Hepatic stellate cell (primary cell): Measurements from ENCODE around the gene ACOXL.
"Not testable (repeated sequence)": the region's sequence is repeated elsewhere in the genome, so short reads cannot be mapped to it uniquely, and the experiment has no call there.

Experiments
- DNase-seq: peaks from one replicate; pipeline ENCODE4 v3.0.0; 2011; ENCODE audit warnings: low spot score

The ACOXL gene

DNA sequence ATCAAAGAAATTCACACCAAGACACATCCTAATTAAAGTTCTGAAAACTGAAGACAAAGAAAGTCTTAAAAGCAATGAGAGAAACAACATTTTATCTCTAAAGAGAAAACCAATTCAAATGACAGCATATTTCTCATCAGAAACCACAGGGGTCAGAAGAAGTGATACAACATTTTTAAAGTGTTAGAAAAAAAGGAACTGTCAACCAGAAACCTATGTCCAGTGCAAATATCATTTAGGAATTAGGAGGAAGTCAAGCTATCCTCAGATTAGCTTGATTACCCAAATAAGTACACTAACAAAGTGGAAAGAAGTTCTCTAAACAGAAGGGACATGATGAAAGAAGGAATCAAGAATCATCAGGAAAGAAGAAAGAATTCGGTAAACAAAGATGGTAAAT lies 328.8 kb downstream of the ACOXL start:
- DNase-seq, result no peak

DNA sequence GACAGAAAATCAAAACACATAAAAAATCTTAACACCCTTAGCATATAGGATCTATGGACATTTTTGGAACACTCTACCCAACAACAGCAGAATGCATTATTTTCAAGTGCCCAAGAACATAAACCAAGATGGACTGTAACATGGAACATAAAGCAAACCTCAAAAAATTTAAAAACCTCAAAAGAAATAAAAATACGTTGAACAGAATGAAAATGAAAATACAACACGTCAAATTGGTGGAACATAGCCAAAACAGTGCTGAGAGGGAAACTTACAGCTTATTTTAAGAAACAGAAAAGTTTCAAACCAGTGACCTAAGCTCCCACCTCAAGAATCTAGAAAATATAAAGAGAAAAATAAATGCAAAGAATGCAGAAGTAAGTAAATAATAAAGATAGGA lies 330.0 kb downstream of the ACOXL start:
- DNase-seq, result no peak

- DNase-seq, result no peak
These were observed 333.8 kb downstream of the ACOXL start for GRCh38 chr2:111066062-111066593.

DNA sequence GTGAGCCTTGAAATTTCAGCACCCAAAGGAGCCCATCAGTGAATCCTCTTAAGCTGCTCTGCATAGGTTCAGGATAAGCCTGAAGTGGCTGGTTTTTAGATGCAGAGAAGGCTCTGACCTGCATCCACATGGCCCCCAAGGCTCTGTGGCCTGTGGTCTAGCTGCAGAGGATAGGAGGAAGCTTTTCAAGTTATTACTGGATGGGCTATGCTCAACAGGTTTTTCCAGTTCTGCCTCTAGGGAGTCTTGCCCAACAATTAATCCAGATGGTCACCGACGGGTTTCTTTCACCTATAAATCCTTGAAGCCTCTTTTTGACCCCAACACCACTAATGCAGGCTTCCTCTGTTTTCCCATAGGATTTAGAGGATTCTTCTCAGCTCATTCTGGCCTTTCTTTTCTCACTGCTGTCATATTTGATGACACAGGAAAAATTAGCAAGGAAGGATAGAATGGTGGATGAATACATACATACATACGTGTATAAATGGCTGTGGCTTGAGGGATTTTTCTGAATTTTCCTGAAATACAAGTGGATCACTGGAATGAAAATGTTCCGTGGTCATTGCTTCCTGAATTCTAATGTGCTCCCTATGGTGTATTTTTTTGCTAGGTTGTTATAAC lies 336.2 kb downstream of the ACOXL start:
- no peak for DNase-seq

GRCh38 chr2:111069722-111070121 lies 337.3 kb downstream of the ACOXL start:
- DNase-seq, result no peak

DNA sequence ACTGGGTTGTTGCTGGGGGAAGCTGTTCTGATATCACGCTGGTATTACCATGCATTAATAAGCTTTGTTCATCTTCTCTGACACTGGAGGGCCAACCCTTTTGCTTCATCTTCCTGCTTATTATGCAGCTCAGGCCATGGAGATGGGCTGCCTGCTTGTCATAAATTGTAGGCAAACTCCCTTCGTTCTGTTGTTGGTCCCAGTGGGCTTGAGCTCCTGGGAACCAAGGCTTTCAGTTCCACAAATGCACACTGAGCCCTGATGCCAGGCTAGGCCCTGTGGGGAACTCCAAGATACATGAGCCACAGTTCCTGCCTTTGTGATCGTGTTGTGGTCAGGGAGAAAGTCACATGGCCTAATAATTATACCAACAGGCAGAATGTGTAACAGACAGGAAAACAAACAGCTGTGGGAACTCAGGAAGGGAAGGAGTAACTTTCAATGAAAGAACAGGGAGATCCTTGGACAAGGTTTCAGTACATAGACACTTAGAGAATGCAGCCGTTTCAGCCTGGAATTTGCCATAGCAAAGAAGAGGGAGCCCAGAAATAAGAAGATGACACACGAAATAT lies 339.3 kb downstream of the ACOXL start:
- DNase-seq, result peak; percentile 68

DNA sequence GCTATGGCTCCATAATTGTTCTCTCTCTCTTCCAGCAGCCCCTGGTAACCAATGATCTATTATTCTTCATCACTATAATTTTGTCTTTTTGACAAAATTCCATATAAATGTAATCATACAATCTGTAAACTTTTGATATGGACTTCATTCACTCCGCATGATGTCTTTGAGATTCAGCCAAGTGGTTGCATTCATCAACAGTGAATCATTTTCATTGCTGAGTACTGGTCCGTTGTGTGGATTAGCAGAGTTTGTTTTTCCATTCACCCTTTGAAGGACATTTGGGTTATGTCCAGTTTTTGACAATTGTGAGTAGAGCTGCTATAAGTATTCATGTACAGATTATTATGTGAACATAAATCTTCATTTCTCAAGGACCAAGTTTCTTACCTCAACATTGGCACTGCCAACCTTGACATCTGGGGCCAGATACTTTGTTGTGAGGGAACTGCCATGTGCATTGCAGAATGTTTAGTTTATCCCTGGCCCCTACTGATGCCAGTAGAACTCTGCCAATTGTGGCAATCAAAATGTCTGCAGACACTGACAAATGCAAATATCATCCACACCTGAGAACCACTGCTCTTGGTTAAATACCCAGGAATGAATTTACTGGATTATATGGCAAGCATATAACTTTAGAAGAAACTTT lies 340.0 kb downstream of the ACOXL start:
- peak; percentile 60 for DNase-seq

DNA sequence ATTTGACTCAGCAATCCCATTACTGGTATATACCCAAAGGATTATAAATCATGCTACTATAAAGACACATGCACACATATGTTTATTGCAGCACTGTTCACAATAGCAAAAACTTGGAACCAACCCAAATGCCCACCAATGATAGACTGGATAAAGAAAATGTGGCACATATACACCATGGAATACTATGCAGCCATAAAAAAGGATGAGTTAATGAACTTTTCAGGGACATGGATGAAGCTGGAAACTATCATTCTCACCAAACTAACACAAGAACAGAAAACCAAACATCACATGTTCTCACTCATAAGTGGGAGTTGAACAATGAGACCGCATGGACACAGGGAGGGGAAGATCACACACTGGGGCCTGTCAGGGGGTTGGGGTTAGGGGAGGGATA lies 350.3 kb downstream of the ACOXL start:
- DNase-seq, result not testable (repeated sequence)

- no peak for DNase-seq
These were observed 359.4 kb downstream of the ACOXL start for GRCh38 chr2:111091811-111092211.

DNA sequence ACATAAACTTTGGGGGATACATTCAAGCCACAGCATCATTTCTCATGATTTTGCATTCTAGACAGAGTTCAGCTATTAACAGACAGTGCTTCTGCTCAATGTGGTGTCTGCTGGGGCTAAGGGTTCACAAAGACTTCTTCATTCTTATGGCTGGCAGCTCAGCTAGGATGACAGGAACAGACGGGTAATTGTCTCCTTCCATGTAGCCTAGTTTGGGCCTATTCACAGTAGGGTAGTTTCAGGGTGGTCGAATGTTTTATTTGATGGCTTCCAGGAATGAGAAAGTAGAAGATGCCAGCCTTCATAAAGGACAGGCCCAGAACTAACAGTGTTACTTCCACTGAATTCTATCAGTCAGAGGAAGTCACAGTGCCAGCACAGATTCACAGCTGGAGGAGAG lies 362.3 kb downstream of the ACOXL start:
- DNase-seq, result no peak

- no peak for DNase-seq
These were observed 363.1 kb downstream of the ACOXL start for GRCh38 chr2:111095434-111095833.

DNA sequence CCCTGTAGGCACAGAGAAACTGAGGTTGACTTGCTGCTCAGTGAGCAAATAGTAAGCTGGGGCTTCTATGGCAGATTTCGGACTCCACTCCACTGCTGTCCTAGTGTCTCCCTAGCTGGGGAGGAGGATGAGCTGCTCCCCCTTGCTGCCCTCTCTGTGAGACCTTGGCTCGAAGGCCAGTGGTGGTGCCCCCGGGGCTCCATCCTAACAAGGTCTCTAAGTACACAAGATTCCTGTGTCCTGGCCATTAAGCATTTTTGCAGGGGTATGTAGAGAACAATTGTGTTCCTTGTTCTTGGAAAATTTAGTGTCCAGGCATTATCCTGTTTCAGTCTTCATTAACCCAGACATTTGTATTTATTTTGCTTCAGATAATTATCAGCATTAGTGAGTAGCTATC lies 367.0 kb downstream of the ACOXL start:
- no peak for DNase-seq

DNA sequence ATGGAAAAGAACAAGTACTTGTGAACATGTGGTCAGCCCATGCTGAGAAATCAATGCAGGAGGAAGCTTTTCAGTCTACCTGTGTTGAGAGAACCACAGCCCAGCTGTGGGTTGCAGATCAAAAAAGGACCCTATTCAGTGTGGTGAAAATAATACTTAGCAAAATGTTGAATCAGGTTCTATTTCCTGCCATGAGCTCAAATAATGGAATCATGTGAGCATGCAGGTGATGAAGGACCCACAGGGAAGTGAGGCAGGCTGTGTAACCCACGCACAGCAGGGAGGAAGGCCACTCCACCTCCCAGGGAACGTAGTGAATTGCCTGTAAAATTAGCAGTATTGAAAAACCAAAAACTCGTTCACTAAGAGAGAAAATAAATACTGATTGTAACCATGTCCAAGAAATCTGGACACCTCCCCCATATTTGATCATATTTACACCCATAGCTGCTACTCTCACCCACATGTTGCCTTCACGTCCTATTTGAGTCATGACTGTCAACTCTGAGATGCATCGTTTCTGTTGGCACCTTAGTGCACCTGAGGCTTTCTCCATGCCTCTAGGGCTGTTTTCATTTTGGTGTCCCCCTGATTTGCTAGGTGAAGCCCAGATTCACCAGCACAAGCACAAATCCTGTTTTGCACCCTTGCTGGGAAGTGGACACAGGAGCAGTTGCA lies 367.9 kb downstream of the ACOXL start:
- no peak for DNase-seq

DNA sequence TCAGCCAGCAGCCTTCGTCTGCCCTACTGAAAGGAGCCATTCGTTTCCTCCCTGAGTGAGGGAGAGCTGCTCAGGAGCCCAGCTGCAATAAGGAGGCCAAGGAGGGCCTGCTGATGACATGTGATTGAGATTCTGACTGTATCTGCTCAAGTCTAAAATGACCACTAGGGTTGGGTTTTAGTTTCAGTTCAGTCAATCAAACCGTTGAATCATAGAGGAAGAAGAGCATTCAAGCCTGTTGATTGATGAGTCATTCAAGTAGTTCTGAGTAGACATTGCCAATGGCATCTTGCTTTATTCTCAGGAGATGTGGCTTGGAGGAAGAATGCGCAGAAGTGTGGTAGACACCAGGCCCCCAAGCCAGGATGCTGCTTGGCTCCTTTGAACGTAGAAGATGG lies 368.4 kb downstream of the ACOXL start:
- no peak for DNase-seq

DNA sequence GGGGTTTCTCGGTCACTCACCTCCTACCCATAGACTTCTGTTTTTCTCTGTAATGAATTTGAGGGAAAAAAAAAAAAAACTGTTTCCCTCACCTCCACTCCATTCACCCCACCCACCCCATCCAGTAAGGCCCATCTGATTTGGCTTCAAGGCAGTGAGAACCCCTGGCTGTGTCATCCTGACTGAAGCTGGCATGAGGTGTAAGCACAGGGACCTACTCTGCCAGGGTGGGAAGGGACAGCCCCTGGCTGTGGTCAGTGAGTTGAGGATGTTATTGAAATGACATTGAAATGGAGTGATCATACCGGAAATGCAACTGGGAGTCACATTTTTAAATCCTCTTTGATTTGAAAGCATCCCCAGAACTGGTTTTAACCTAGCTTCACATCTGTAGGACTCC lies 369.2 kb downstream of the ACOXL start:
- DNase-seq, result no peak

- DNase-seq, result no peak
These were observed 369.8 kb downstream of the ACOXL start for GRCh38 chr2:111102216-111102615.

DNA sequence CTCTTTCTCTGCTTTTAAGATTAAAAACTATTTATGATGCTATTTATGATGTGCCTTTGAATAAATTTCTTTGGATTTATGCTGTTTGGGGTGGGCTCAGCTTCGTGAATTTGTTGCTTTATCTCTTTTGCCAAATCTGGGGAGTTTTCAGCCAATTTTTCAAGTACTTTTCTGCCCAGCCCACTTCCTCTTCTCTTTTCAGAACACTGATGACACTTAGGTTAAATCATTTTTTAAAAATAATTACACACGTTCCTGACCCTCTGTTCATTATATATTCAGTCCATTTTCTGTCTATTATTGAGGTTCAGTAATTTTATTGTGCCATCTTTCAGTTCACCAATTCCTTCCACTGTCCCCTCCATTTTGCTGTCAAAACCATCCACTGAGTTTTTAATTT lies 373.6 kb downstream of the ACOXL start:
- DNase-seq, result no peak

GRCh38 chr2:111106706-111107105 lies 374.3 kb downstream of the ACOXL start:
- no peak for DNase-seq

DNA sequence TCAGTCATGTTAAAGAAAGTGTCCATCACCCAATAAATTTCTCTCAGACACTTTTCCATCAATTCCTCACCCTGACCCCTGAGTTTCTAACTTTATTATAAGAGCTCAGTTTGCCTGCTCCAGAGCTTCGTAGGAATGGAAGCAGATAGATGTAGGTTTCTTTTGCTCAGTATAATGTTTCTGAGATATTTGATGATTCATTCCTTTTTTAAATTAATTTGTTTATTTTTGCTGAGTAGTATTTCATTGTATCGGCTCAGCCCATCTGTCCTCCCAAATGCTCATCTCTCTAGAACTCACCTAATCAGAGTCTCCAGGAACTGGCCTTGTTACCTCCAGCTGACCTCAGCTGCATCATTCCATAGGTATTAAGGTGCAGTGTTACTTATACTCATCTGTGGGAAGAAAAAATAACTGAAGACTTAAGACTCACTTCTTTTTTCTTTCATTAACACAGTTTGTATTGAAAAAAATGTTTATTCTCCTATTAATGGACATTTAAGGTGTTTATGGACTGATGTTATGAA lies 376.4 kb downstream of the ACOXL start:
- DNase-seq, result no peak

DNA sequence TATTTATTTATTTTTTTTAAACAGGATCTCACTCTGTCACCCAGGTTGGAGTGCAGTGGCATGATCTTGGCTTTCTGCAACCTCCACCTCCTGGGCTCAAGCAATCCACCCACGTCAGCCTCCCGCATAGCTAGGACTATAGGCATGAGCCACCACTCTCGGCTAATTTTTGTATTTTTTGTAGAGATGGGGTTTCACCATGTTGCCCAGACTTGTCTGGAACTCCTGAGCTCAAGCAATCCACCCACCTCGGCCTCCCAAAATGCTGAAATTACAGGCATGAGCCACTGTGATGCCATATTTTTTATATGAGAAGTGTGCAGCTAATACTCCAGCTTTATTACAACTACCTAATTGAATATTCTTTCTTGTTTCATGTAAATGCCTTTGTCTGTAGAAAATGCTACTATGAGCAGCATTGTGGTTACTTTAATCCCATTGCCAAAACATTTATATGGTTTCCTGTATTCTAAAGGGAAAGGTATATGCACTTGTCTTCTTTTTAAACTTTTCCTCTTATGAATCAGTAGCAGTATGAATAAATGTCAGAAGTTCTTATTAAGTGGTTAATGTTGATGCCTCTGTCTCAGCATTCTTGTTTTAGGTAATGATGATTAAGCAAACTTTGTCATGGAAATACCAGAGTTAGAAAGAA lies 378.9 kb downstream of the ACOXL start:
- DNase-seq, result no peak

- DNase-seq, result no peak
These were observed 381.5 kb downstream of the ACOXL start for GRCh38 chr2:111113838-111114237.
